Measurements from ENCODE around the gene MEIS1. TPM values are rescaled to one million over a fixed set of nuclear protein-coding genes. Genes with fewer than 3 reads are reported as not detected.

The MEIS1 gene
- total RNA-seq, 1 donor from 2014 or later: 250 TPM

DNA sequence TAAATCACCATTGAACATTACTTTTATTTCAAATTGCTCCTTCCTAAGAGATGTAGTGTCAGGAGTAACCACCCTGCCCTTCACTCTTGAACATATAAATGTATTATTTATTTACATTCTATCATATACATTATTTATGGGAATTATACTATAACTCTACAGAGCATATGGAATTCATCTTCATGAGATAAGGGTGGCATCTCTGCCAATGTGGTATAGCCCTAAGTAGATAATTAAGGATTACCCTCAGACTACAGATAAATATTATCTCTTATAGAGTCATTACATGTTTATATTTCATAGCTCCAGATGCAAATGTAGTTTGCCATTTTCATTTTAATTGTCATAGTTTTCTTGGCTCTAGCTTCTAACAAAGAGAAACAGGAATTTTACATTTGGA lies 17.3 kb downstream of the MEIS1 start:
- Mint-ChIP-seq H3K27ac (no peak overlapping the region), H3K27me3 (no peaks in the 10 kb centered on the region), H3K4me1 (ENCODE audit: unreplicated experiment) (peaks cover 36% of the 10 kb centered on the region), H3K36me3 (peaks cover 45% of the 10 kb centered on the region), H3K4me3 (no peak overlapping the region), H3K9me3 (no peaks in the 10 kb centered on the region)
- TF ChIP-seq, protein P1, sequence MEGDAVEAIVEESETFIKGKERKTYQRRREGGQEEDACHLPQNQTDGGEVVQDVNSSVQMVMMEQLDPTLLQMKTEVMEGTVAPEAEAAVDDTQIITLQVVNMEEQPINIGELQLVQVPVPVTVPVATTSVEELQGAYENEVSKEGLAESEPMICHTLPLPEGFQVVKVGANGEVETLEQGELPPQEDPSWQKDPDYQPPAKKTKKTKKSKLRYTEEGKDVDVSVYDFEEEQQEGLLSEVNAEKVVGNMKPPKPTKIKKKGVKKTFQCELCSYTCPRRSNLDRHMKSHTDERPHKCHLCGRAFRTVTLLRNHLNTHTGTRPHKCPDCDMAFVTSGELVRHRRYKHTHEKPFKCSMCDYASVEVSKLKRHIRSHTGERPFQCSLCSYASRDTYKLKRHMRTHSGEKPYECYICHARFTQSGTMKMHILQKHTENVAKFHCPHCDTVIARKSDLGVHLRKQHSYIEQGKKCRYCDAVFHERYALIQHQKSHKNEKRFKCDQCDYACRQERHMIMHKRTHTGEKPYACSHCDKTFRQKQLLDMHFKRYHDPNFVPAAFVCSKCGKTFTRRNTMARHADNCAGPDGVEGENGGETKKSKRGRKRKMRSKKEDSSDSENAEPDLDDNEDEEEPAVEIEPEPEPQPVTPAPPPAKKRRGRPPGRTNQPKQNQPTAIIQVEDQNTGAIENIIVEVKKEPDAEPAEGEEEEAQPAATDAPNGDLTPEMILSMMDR (conservative IDR thresholded peaks at IDR 0.05): no peak
- DNase-seq (ENCODE audit: extremely low spot score, unreplicated experiment): no peak

DNA sequence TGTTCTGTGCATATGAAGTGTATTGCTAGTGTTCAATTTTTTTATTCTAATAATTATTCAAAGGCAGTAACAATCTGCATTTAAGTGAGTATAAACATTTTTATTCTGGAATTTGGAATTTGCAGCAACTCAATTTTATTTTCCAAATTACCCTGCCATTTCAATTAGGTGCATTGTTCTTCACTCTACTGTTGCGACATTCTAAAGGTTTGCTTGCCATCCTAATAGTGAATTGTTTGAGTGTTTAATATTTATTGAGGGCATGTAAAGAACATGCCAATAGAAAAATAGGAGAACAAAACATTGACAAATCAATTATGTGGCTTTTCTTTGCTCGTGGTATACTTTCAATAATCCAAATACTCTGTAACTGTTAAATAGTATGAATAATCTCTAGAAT lies 18.0 kb downstream of the MEIS1 start:
- Mint-ChIP-seq H3K4me3 (no peak overlapping the region), H3K36me3 (peaks cover 44% of the 10 kb centered on the region), H3K4me1 (ENCODE audit: unreplicated experiment) (peaks cover 30% of the 10 kb centered on the region), H3K27me3 (no peaks in the 10 kb centered on the region), H3K9me3 (no peaks in the 10 kb centered on the region), H3K27ac (no peak overlapping the region)
- TF ChIP-seq, protein P1 (conservative IDR thresholded peaks at IDR 0.05): no peak
- no peak for DNase-seq (ENCODE audit: extremely low spot score, unreplicated experiment)

DNA sequence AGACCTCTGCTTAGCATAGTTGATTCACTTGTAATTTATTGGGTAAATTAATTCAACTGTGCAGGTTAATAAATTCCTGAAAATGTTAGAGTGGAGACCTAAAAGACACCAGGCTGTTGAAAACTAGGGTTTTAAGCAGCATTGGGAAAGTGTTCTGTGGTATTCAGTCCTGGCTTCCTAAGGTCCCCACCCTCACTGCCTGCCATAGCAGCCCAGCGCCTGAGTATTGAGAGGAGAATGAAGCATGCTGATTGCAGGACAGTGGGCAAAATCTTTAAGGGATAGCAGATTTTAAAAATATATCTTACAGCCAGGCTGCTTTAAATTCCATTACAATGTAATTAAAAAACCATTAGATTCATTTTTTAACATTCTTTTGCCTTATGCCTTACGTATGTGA lies 20.6 kb downstream of the MEIS1 start:
- no peak for DNase-seq (ENCODE audit: extremely low spot score, unreplicated experiment)
- Mint-ChIP-seq H3K4me3 (no peak overlapping the region), H3K27ac (no peak overlapping the region), H3K27me3 (no peaks in the 10 kb centered on the region), H3K4me1 (ENCODE audit: unreplicated experiment) (peaks cover 45% of the 10 kb centered on the region), H3K36me3 (peaks cover 60% of the 10 kb centered on the region), H3K9me3 (no peaks in the 10 kb centered on the region)
- TF ChIP-seq, protein P1 (conservative IDR thresholded peaks at IDR 0.05): no peak

DNA sequence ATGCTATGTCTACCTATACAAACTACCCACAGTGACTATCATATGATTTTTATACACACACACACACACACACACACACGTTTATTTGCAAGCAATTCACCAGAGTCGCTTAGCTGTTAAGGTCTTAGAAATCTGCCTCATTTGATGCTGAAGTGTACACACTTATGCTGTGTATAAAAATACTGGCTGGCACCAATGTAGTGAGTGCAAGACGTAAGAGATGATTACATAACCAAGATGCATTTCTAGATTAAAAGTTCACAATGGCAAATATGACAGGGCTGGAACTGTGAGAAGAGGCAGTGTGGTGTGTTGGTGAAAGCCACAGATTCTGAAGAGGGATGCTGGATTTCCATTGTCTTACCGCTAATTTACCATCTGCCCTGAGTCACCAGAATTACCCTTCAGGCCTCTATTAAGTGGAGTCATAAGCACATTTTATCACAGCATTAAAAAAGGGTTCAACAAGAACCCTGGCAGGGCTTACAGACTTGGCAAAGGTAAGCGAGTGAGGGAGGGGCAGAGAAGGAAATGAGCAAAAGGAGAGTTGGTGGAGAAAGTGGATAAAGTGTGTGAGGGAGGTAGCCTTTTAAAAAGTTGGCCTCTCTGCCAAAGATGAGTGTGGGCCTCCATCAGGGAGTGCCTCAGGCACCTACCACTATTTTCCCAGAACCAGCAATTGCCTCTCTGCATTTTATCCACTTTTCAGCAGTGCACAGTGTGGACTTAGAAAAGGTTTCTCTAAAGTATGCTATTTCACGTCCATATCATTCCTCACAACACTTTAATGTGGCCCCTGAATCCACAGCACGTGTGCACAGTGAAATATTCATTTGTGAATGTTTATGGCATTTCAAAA lies 21.5 kb downstream of the MEIS1 start:
- DNase-seq (ENCODE audit: extremely low spot score, unreplicated experiment): no peak
- Mint-ChIP-seq H3K27me3 (no peaks in the 10 kb centered on the region), H3K27ac (peak overlapping the region; percentile 9), H3K4me3 (no peak overlapping the region), H3K4me1 (ENCODE audit: unreplicated experiment) (peaks cover 43% of the 10 kb centered on the region), H3K9me3 (no peaks in the 10 kb centered on the region), H3K36me3 (peaks cover 54% of the 10 kb centered on the region)
- TF ChIP-seq, protein P1 (conservative IDR thresholded peaks at IDR 0.05): no peak

DNA sequence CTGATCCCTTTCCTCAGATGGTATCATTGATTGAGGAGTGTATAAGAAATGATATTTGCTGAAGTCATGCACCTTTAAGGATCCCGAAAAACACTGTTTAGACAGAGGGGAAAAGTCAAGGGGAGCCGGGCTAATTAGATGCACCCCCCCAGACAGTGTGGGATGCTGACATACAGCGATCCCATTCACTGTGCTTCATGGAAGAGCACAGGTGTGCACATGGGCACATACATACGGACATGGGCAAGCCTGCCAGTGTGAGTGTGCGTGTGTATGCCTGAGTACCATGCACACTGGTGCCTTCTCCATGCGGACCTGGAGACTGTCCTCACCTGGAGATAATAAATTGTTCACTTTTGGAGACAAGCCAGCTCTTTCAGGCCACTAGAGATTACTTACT lies 22.6 kb downstream of the MEIS1 start:
- Mint-ChIP-seq H3K27ac (no peak overlapping the region), H3K36me3 (peaks cover 59% of the 10 kb centered on the region), H3K4me3 (no peak overlapping the region), H3K27me3 (no peaks in the 10 kb centered on the region), H3K9me3 (no peaks in the 10 kb centered on the region), H3K4me1 (ENCODE audit: unreplicated experiment) (peaks cover 53% of the 10 kb centered on the region)
- DNase-seq (ENCODE audit: extremely low spot score, unreplicated experiment): no peak
- TF ChIP-seq, protein P1 (conservative IDR thresholded peaks at IDR 0.05): no peak
